PC-9 (cell line): Measurements from ENCODE around the gene APBA1. TPM values are rescaled to one million over a fixed set of nuclear protein-coding genes. Genes with fewer than 3 reads are reported as not detected.
"Not testable (repeated sequence)": the region's sequence is repeated elsewhere in the genome, so short reads cannot be mapped to it uniquely, and the experiment has no call there.

ENCODE experiments used
- BruUV-seq: library from RNA; stranded (reverse); fragments of 400-500 nt; replicated peaks from 2 replicates; lab custom pipeline; 2021; lab: Mats Ljungman, UMichigan
- CTCF ChIA-PET: fragments of 300-600 bp; sonication (Branson Sonifier 250); formaldehyde crosslinking; loops from one replicate; lab custom pipeline; 2022; ENCODE audit warnings: antibody characterized with exemption; lab: Charles Lee
- POLR2A ChIA-PET: fragments of 300-600 bp; sonication (Branson Sonifier 250); formaldehyde crosslinking; loops from one replicate; lab custom pipeline; 2022; ENCODE audit warnings: antibody characterized with exemption; ENCODE audit not compliant: unreplicated experiment; lab: Charles Lee
- DNase-seq, 2 experiments: peaks; one replicate each; pipeline versions ENCODE4 v3.0.0 to v3.0.0-alpha.2; 2015 to 2022; ENCODE audit warnings: mixed read lengths in 1 of 2
- H2AFZ ChIP-seq: fragments of 200-600 bp; sonication (generic); 2 replicates; pipeline ENCODE4 v1.8.1; 2017; ENCODE audit warnings: antibody characterized with exemption
- H3F3A ChIP-seq: fragments of 200-600 bp; sonication (generic); 2 replicates; pipeline ENCODE4 v1.8.1; 2017; ENCODE audit warnings: antibody characterized with exemption, mild to moderate bottlenecking, low read depth; ENCODE audit not compliant: insufficient read depth
- H3K27ac ChIP-seq: fragments of 200-600 bp; sonication (generic); 2 replicates; pipeline ENCODE4 v1.6.1; 2016; ENCODE audit warnings: mixed run types
- H3K27me3 ChIP-seq: fragments of 200-600 bp; sonication (generic); 2 replicates; pipeline ENCODE4 v1.6.1; 2016; ENCODE audit warnings: low read depth, mixed run types; ENCODE audit not compliant: insufficient read depth
- H3K36me3 ChIP-seq: fragments of 200-600 bp; sonication (generic); 2 replicates; pipeline ENCODE4 v1.6.1; 2016; ENCODE audit warnings: low read depth, mixed run types
- H3K4me1 ChIP-seq: fragments of 200-600 bp; sonication (generic); replicated peaks from 2 replicates; pipeline ENCODE4 v1.6.1; 2016; ENCODE audit warnings: mixed run types; ENCODE audit not compliant: insufficient read depth
- H3K4me2 ChIP-seq: fragments of 200-600 bp; sonication (generic); 2 replicates; pipeline ENCODE4 v1.6.1; 2017; ENCODE audit warnings: mixed run types
- H3K4me3 ChIP-seq: fragments of 200-600 bp; sonication (generic); 2 replicates; pipeline ENCODE4 v1.6.1; 2016; ENCODE audit warnings: mixed run types
- H3K79me2 ChIP-seq: fragments of 200-600 bp; sonication (generic); 2 replicates; pipeline ENCODE4 v1.6.1; 2017; ENCODE audit warnings: low read depth, mixed run types
- H3K9me2 ChIP-seq: fragments of 200-600 bp; sonication (generic); 2 replicates; pipeline ENCODE4 v1.8.1; 2017; ENCODE audit warnings: mild to moderate bottlenecking; ENCODE audit not compliant: insufficient read depth
- H3K9me3 ChIP-seq: fragments of 200-600 bp; sonication (generic); 2 replicates; pipeline ENCODE4 v1.8.1; 2016; ENCODE audit warnings: low read depth; ENCODE audit not compliant: insufficient read depth
- H4K20me1 ChIP-seq: fragments of 200-600 bp; sonication (generic); 2 replicates; pipeline ENCODE4 v1.8.1; 2017; ENCODE audit not compliant: insufficient read depth
- EZH2 ChIP-seq: fragments of 200-600 bp; sonication (generic); IDR thresholded peaks from 2 replicates; pipeline ENCODE4 v1.8.0; 2017; ENCODE audit warnings: antibody characterized with exemption, low read depth
- intact Hi-C: fragments of 100-400 bp; cut with micrococcal nuclease; formaldehyde crosslinking; loops from one replicate; pipeline ENCODE4 v1.10.0; 2022; ENCODE audit not compliant: unreplicated experiment
- total RNA-seq: library from RNA; stranded (reverse); gene quantifications from 2 replicates; pipeline ENCODE4 v1.2.3, GENCODE V29; 2021
- TF ChIP-seq, protein P1 (sequence below): fragments of 200-600 bp; sonication (generic); conservative IDR thresholded peaks from 2 replicates; pipeline ENCODE4 v1.6.1; 2017; ENCODE audit warnings: mixed run types, antibody characterized with exemption, mild to moderate bottlenecking, moderate library complexity

The APBA1 gene
- total RNA-seq, 1 experiment from 2014 or later = 0.44 TPM

DNA sequence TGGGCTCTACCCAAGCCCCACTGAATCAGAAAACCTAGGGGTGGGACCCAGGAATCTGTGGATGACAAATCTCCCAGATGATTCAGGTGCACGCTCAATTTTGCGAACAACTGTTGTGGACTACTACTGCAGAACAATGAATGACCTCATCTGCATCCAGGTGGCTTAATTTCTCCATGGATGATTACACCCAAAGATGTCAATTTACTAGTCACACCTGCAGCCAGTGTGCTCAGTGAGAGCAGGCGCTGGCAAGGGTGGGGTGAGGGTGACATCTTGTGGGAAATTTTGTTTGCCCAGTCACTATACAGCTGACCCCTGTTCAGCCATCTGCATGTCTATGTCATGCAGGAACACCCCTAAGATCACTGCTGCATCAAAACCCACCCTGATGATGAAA is 229.0 kb downstream of the APBA1 start:
- H3K36me3 ChIP-seq = no peaks in the 10 kb centered on the region
- no peaks in the 10 kb centered on the region for H4K20me1 ChIP-seq
- CTCF ChIA-PET = no interaction called here

DNA sequence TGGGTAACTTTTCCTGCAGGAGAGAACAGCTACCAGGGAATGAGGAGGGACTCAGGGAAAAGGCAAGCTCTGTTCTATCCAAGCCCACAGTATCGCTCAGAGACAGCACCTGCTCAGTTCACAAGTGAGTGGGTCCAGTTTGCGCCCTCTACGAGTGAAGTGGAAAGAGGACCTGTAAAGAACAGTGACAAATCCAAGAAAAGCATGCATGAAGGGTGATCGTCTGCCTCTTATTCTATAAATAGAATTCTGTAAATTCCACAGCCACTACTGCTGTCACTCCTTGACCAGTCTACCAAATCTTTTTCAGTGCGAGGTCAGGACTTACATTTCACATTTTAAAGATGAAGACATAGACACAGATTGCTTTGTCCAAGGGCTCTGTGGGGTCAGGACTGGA is 229.7 kb downstream of the APBA1 start:
- H3K9me3 ChIP-seq = no peaks in the 10 kb centered on the region
- no peak overlapping the region for H3K4me2 ChIP-seq
- no TSS peak for BruUV-seq
- H3K27ac ChIP-seq = no peak overlapping the region
- H3K27me3 ChIP-seq = no peaks in the 10 kb centered on the region
- H4K20me1 ChIP-seq = no peaks in the 10 kb centered on the region
- H3K36me3 ChIP-seq = no peaks in the 10 kb centered on the region
- no peak overlapping the region for H3K4me3 ChIP-seq
- intact Hi-C loops = no loop called here
- H3K4me1 ChIP-seq = no peaks in the 10 kb centered on the region; the same call in 1 of the 2 replicates
- TF ChIP-seq EZH2 = no peak
- TF ChIP-seq, protein P1, sequence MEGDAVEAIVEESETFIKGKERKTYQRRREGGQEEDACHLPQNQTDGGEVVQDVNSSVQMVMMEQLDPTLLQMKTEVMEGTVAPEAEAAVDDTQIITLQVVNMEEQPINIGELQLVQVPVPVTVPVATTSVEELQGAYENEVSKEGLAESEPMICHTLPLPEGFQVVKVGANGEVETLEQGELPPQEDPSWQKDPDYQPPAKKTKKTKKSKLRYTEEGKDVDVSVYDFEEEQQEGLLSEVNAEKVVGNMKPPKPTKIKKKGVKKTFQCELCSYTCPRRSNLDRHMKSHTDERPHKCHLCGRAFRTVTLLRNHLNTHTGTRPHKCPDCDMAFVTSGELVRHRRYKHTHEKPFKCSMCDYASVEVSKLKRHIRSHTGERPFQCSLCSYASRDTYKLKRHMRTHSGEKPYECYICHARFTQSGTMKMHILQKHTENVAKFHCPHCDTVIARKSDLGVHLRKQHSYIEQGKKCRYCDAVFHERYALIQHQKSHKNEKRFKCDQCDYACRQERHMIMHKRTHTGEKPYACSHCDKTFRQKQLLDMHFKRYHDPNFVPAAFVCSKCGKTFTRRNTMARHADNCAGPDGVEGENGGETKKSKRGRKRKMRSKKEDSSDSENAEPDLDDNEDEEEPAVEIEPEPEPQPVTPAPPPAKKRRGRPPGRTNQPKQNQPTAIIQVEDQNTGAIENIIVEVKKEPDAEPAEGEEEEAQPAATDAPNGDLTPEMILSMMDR = no peak
- DNase-seq = no peak
- H2AFZ ChIP-seq = no peak overlapping the region
- CTCF ChIA-PET = no interaction called here
- H3K9me2 ChIP-seq = no peaks in the 10 kb centered on the region
- POLR2A ChIA-PET = no interaction called here
- no peaks in the 10 kb centered on the region for H3F3A ChIP-seq
- no peaks in the 10 kb centered on the region for H3K79me2 ChIP-seq

More for the DNA sequence above, 229.0 kb downstream of the APBA1 start:
- POLR2A ChIA-PET = no interaction called here
- TF ChIP-seq, protein P1 = no peak
- no peak for TF ChIP-seq EZH2
- no TSS peak for BruUV-seq
- no peaks in the 10 kb centered on the region for H3K9me3 ChIP-seq
- H2AFZ ChIP-seq = no peak overlapping the region
- H3K4me1 ChIP-seq = no peaks in the 10 kb centered on the region; the same call in 1 of the 2 replicates
- peak in 1 of 2 experiments; percentile 77 for DNase-seq
- intact Hi-C loops = no loop called here
- no peaks in the 10 kb centered on the region for H3K27me3 ChIP-seq
- no peaks in the 10 kb centered on the region for H3K9me2 ChIP-seq
- no peak overlapping the region for H3K27ac ChIP-seq
- H3K79me2 ChIP-seq = no peaks in the 10 kb centered on the region
- no peak overlapping the region for H3K4me2 ChIP-seq
- no peak overlapping the region for H3K4me3 ChIP-seq
- H3F3A ChIP-seq = no peaks in the 10 kb centered on the region

DNA sequence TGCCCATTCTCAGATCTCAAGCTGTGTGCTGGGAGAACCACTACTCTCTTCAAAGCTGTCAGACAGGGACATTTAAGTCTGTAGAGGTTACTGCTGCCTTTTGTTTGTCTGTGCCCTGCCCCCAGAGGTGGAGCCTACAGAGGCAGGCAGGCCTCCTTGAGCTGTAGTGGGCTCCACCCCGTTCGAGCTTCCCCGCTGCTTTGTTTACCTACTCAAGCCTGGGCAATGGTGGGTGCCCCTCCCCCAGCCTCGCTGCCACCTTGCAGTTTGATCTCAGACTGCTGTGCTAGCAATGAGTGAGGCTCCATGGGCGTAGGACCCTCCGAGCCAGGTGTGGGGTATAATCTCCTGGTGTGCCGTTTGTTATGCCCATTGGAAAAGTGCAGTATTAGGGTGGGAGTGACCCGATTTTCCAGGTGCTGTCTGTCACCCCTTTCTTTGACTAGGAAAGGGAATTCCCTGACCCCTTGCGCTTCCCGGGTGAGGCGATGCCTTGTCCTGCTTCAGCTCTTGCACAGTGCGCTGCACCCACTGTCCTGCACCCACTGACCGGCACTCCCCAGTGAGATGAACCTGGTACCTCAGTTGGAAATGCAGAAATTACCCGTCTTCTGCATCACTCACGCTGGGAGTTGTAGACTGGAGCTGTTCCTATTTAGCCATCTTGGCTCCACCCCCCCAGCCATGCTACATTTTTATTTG is 231.8 kb downstream of the APBA1 start:
- H4K20me1 ChIP-seq, H3K27me3 ChIP-seq, CTCF ChIA-PET, POLR2A ChIA-PET, H3K4me2 ChIP-seq, H3K4me1 ChIP-seq, BruUV-seq, H3F3A ChIP-seq, H3K9me2 ChIP-seq, H3K79me2 ChIP-seq, H2AFZ ChIP-seq, intact Hi-C loops, H3K36me3 ChIP-seq, H3K27ac ChIP-seq, H3K4me3 ChIP-seq, H3K9me3 ChIP-seq: not testable (repeated sequence)
- peak in 1 of 2 experiments; percentile 17 for DNase-seq

DNA sequence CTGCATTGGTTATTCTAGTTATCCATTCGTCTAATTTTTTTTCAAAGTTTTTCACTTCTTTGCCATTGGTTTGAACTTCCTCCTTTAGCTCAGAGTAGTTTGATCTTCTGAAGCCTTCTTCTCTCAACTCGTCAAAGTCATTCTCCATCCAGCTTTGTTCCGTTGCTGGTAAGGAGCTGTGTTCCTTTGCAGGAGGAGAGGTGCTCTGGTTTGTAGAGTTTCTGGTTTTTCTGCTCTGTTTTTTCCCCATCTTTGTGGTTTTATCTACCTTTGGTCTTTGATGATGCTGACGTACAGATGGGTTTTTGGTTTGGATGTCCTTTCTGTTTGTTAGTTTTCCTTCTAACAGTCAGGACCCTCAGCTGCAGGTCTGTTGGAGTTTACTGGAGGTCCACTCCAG is 232.5 kb downstream of the APBA1 start:
- DNase-seq, H3K9me2 ChIP-seq, H3K4me2 ChIP-seq, H3K4me1 ChIP-seq, intact Hi-C loops, H3K36me3 ChIP-seq, H2AFZ ChIP-seq, H3K27me3 ChIP-seq, H3K4me3 ChIP-seq, BruUV-seq, POLR2A ChIA-PET, CTCF ChIA-PET, H4K20me1 ChIP-seq, H3K9me3 ChIP-seq, H3K27ac ChIP-seq, H3K79me2 ChIP-seq, H3F3A ChIP-seq: not testable (repeated sequence)
